Bone marrow (tissue), 2 donors: ENCODE results near the gene FASTKD3.

ENCODE experiments used
- DNase-seq, 2 donors: peaks; one replicate each; lab custom pipeline; 2025; lab: John Stamatoyannopoulos, UW

FASTKD3 gene

GRCh38 chr5:7849681-7850394 is 19.0 kb downstream of the FASTKD3 start:
- no peak for DNase-seq

DNA sequence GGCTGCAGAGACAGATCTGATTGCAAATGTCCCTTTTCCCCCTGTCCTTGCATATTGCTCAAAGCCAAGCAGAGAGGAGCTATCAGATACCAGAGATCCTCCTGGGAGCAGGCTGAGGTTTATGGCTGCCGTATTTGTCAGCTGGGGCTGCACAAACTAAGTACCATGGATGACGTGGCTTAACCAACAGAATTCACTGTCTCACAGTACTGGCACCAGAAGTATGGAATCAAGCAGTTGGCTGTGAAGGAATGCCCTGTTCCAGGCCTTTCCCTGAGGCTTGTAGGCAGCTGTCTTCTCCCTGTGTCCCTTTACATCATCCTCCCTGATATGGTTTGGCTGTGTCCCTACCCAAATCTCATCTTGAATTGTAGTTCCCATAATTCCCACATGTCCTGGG is 20.5 kb downstream of the FASTKD3 start:
- no peak for DNase-seq

GRCh38 chr5:7846327-7846726 is 22.5 kb downstream of the FASTKD3 start:
- no peak for DNase-seq

DNA sequence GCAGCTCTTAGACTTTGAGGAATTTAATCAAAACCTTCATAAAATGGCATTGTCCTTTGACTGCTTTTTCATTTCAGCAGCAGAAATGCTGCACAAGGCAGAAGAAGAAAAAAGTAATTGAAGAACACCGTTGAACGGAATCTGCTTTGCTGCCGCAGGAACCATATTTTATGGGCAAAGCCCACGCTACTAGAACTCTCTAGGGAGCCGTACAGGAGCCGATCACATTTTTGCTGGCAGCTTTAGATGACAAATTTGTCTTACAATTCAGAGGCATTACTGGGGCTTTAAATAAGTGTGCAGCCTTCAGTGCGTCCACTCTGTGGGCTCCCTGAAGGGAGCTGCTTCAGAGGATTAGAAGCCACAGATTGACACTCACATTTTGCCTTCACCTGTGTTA is 23.3 kb downstream of the FASTKD3 start:
- DNase-seq: no peak

DNA sequence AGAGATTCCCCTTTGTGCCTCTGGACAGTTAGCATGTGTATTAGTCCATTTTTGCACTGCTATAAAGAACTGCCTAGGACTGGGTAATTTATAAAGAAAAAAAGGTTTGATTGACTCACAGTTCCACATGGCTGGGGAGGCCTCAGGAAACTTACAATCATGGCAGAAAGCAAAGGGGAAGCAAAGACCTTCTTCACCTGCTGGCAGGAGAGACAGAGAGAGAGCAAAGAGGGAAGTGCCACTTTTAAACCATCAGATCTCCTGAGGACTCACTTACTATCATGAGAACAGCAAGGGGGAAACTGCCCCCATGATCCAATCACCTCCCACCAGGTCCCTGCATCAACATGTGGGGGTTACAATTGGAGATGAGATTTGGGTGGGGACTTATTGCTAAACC is 23.9 kb downstream of the FASTKD3 start:
- no peak for DNase-seq

GRCh38 chr5:7842531-7842930 is 26.3 kb downstream of the FASTKD3 start:
- DNase-seq: no peak

DNA sequence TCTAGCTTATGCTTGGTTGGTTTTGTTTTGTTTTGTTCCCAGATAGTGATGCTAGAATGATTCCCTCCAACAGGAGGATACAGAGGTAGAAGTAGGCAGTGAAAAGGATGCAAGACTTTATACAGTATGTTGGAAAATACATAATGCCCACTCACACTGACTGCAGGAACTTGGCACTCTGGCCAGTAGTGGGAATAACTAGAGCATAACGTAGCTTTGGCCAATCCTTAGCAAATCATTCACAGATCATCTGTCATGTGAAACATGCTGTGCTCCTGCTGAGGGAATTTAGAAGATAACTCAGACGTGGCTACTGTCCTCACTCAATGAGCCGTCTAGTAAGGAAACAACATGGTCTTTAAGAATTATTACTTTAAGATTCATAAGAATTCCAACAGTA is 31.4 kb downstream of the FASTKD3 start:
- DNase-seq: no peak

GRCh38 chr5:7834982-7835381 is 33.8 kb downstream of the FASTKD3 start:
- no peak for DNase-seq

DNA sequence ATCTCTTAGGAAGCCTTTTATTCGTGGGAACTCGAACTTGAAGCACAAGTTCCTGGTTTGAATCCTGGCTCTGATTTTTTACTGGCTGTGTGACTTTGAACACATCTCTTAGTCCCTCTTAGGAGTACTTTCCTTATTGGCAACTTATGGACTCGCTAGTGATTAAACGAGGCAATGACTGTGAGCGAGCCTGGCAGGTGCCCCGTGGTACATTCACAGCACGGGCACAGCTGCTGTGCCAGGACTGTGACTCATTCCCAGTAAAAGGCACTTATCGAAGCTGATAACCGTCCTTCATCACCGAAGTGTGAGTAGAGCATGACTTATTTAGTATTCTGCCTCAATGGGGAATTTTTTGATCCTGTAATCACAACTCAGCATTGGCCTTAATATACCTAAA is 40.6 kb downstream of the FASTKD3 start:
- no peak for DNase-seq

- no peak for DNase-seq
Measured at GRCh38 chr5:7827610-7828009, 41.2 kb downstream of the FASTKD3 start.

DNA sequence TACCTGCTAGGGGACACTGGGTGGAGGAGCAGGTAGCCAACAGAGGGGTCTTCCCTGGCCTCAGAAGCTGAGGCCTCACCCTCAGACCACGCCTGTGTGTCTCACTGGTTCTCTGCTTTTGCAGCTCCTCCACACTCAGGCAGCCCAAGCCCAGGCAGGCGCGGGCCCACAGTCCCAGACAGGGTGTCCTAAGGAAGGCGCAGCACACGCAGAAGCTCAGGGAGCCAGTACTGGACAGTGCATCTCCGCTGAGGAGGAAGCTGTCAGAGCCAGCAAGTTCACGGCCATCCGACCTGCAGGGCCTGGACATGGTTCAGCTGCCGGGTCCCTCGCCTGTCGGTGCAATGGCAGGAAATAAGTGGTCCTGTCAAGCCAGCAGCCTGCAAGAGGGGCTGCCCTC is 43.2 kb downstream of the FASTKD3 start:
- DNase-seq: no peak

GRCh38 chr5:7824995-7825394 is 43.8 kb downstream of the FASTKD3 start:
- no peak for DNase-seq

DNA sequence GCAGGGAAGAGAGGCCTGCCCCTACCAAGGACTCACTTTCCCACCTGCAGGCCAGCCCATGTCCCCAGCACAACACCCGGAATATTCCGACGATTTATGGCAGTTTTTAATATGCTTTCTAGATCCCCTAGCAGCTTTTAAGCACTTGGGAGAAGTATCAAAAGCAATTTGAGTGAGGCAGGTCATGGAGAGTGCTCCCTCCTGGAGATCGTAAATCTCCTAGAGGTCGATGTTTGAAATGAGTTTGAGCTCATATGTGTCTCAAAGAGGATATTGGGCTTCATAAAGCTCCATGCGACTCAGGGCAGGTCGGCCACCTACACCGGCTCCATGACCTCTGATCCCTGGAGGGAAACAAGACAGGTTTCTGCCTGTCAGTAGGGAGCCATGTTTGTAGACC is 45.2 kb downstream of the FASTKD3 start:
- no peak for DNase-seq

- DNase-seq: no peak
Measured at GRCh38 chr5:7822449-7822848, 46.4 kb downstream of the FASTKD3 start.

GRCh38 chr5:7816535-7816901 is 52.3 kb downstream of the FASTKD3 start:
- DNase-seq: no peak

GRCh38 chr5:7815892-7816534 is 52.8 kb downstream of the FASTKD3 start:
- DNase-seq: peak; percentile 47 to 60

DNA sequence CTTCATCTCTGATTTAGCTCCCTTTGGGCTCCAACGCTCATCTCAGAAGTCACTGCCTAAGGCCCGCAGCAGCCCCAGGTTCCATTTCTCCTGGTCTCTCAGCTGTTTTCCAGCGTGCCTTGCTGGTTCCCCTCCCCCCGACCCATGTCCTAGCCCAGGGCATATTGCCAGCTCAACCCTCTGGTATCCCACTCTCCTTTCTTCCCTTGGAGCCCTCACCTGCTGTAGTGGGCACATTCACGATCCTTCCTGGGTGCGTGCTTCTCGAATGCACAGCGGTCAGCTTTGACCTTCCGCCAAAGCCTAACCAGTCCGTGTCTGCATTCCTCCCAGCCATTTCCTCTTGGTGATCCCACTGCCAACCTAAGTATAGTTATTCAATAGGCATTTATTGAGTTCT is 54.0 kb downstream of the FASTKD3 start:
- DNase-seq: no peak

- DNase-seq: no peak
Measured at GRCh38 chr5:7813576-7813975, 55.3 kb downstream of the FASTKD3 start.

DNA sequence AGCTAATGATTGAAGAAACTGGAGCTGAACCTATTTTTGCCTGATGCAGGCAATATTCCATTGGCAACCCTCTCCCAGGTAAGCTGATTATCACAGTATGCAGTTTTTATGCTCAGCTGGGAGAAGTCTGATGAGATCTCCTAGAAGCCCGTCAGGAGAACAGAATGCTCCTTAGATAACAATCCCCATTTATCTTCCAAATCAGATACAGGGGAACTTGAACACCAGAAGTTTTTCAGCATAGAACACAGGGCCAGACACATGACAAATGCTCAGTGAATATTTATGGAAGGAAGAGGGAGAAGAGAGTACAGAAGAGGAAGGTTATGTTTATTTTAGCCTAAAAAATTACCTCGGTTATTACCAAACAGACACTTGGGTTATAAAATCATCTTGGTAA is 55.8 kb downstream of the FASTKD3 start:
- no peak for DNase-seq

- DNase-seq: no peak
Measured at GRCh38 chr5:7811715-7812114, 57.1 kb downstream of the FASTKD3 start.
